HepG2 (cell line): ENCODE results near the gene HECA. TPM values are rescaled to one million over a fixed set of nuclear protein-coding genes. Genes with fewer than 3 reads are reported as not detected.

Experiments used
- ZFP41 ChIP-seq: sonication (generic); formaldehyde crosslinking; IDR thresholded peaks from 2 replicates; pipeline ENCODE4 v1.4.0; 2020; ENCODE audit warnings: mild to moderate bottlenecking, missing genetic modification reagents, borderline replicate concordance
- polyA plus RNA-seq, 8 experiments: library from polyadenylated mRNA; depleted of rRNA in 3 of 8; stranded (reverse) in 7 of 8; unstranded in 1 of 8; fragments of >200 nt; fragmentation: Illumina TruSeq in 4 of 8; extraction: Trizol in 4 of 8; gene quantifications; 2 replicates each; pipeline versions ENCODE4 v1.2.1 to v1.2.3, GENCODE V29; 2011 to 2016; ENCODE audit warnings: low read depth in 4 of 8, missing spikeins in 1 of 8, mixed read lengths in 1 of 8; ENCODE audit not compliant: insufficient read depth in 1 of 8
- total RNA-seq, 5 experiments: library from RNA; depleted of rRNA; stranded (reverse); fragments of >200 nt; fragmentation: Illumina TruSeq; extraction: Trizol; gene quantifications; 2 replicates each; pipeline ENCODE4 v1.2.3, GENCODE V29; 2016; ENCODE audit warnings: low read depth in 1 of 5
- TF ChIP-seq, protein P1 (sequence below): sonication (generic); formaldehyde crosslinking; IDR thresholded peaks from 2 replicates; pipeline ENCODE4 v1.5.1; 2020; ENCODE audit warnings: mild to moderate bottlenecking, moderate library complexity, missing genetic modification reagents
- TF ChIP-seq, protein P2 (sequence below): IDR thresholded peaks from 2 replicates; pipeline ENCODE4 v1.6.1; 2016
- TF ChIP-seq, protein P3 (sequence below): sonication (generic); formaldehyde crosslinking; IDR thresholded peaks from 2 replicates; pipeline ENCODE4 v1.5.0; 2020; ENCODE audit warnings: mild to moderate bottlenecking, missing genetic modification reagents, borderline replicate concordance
- TF ChIP-seq, protein P4 (sequence below): sonication (generic); formaldehyde crosslinking; IDR thresholded peaks from 2 replicates; pipeline ENCODE4 v1.4.0; 2020; ENCODE audit warnings: mild to moderate bottlenecking, missing genetic modification reagents

HECA gene
- total and polyA plus RNA-seq, 2 of the 13 experiments (the other 11 are each of a cell fraction or from before 2014, with no cell fraction given): 0.18 to 0.49 TPM

DNA sequence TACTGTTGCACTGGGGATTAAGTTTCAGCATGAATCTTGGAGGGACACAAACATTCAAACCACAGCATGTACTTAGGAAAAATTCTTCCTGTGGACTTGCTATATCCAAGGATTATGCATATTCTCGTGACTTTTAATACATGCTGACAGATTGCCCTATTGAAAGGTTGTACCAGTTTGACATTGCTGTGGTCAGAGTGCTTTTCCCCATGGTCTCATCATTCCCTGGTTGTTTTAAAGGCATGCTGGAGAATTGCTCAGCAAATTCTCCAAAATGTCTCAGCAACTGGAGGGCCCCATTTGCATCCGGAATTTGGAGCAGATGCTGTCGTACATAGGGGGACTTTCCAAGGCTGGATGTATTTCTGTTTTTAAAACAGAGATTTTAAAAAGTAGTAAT, 7.4 kb downstream of the HECA start (continued):
- TF ChIP-seq, protein P1, sequence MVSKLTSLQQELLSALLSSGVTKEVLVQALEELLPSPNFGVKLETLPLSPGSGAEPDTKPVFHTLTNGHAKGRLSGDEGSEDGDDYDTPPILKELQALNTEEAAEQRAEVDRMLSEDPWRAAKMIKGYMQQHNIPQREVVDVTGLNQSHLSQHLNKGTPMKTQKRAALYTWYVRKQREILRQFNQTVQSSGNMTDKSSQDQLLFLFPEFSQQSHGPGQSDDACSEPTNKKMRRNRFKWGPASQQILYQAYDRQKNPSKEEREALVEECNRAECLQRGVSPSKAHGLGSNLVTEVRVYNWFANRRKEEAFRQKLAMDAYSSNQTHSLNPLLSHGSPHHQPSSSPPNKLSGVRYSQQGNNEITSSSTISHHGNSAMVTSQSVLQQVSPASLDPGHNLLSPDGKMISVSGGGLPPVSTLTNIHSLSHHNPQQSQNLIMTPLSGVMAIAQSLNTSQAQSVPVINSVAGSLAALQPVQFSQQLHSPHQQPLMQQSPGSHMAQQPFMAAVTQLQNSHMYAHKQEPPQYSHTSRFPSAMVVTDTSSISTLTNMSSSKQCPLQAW (CRISPR knock-in tag): no peak
- TF ChIP-seq, protein P2, sequence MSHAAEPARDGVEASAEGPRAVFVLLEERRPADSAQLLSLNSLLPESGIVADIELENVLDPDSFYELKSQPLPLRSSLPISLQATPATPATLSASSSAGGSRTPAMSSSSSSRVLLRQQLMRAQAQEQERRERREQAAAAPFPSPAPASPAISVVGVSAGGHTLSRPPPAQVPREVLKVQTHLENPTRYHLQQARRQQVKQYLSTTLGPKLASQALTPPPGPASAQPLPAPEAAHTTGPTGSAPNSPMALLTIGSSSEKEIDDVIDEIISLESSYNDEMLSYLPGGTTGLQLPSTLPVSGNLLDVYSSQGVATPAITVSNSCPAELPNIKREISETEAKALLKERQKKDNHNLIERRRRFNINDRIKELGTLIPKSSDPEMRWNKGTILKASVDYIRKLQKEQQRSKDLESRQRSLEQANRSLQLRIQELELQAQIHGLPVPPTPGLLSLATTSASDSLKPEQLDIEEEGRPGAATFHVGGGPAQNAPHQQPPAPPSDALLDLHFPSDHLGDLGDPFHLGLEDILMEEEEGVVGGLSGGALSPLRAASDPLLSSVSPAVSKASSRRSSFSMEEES (CRISPR knock-in tag): no peak
- TF ChIP-seq, protein P3, sequence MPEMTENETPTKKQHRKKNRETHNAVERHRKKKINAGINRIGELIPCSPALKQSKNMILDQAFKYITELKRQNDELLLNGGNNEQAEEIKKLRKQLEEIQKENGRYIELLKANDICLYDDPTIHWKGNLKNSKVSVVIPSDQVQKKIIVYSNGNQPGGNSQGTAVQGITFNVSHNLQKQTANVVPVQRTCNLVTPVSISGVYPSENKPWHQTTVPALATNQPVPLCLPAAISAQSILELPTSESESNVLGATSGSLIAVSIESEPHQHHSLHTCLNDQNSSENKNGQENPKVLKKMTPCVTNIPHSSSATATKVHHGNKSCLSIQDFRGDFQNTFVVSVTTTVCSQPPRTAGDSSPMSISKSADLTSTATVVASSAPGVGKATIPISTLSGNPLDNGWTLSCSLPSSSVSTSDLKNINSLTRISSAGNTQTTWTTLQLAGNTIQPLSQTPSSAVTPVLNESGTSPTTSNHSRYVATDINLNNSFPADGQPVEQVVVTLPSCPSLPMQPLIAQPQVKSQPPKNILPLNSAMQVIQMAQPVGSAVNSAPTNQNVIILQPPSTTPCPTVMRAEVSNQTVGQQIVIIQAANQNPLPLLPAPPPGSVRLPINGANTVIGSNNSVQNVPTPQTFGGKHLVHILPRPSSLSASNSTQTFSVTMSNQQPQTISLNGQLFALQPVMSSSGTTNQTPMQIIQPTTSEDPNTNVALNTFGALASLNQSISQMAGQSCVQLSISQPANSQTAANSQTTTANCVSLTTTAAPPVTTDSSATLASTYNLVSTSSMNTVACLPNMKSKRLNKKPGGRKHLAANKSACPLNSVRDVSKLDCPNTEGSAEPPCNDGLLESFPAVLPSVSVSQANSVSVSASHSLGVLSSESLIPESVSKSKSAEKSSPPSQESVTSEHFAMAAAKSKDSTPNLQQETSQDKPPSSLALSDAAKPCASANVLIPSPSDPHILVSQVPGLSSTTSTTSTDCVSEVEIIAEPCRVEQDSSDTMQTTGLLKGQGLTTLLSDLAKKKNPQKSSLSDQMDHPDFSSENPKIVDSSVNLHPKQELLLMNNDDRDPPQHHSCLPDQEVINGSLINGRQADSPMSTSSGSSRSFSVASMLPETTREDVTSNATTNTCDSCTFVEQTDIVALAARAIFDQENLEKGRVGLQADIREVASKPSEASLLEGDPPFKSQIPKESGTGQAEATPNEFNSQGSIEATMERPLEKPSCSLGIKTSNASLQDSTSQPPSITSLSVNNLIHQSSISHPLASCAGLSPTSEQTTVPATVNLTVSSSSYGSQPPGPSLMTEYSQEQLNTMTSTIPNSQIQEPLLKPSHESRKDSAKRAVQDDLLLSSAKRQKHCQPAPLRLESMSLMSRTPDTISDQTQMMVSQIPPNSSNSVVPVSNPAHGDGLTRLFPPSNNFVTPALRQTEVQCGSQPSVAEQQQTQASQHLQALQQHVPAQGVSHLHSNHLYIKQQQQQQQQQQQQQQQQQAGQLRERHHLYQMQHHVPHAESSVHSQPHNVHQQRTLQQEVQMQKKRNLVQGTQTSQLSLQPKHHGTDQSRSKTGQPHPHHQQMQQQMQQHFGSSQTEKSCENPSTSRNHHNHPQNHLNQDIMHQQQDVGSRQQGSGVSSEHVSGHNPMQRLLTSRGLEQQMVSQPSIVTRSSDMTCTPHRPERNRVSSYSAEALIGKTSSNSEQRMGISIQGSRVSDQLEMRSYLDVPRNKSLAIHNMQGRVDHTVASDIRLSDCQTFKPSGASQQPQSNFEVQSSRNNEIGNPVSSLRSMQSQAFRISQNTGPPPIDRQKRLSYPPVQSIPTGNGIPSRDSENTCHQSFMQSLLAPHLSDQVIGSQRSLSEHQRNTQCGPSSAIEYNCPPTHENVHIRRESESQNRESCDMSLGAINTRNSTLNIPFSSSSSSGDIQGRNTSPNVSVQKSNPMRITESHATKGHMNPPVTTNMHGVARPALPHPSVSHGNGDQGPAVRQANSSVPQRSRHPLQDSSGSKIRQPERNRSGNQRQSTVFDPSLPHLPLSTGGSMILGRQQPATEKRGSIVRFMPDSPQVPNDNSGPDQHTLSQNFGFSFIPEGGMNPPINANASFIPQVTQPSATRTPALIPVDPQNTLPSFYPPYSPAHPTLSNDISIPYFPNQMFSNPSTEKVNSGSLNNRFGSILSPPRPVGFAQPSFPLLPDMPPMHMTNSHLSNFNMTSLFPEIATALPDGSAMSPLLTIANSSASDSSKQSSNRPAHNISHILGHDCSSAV (CRISPR knock-in tag): no peak
- TF ChIP-seq, protein P4, sequence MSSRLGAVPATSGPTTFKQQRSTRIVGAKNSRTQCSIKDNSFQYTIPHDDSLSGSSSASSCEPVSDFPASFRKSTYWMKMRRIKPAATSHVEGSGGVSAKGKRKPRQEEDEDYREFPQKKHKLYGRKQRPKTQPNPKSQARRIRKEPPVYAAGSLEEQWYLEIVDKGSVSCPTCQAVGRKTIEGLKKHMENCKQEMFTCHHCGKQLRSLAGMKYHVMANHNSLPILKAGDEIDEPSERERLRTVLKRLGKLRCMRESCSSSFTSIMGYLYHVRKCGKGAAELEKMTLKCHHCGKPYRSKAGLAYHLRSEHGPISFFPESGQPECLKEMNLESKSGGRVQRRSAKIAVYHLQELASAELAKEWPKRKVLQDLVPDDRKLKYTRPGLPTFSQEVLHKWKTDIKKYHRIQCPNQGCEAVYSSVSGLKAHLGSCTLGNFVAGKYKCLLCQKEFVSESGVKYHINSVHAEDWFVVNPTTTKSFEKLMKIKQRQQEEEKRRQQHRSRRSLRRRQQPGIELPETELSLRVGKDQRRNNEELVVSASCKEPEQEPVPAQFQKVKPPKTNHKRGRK: no peak
- no peak for TF ChIP-seq ZFP41 (CRISPR knock-in tag)
